HepG2 (cell line): ENCODE data around the gene EGR4. TPM values are rescaled to one million over a fixed set of nuclear protein-coding genes. Genes with fewer than 3 reads are reported as not detected.

Experiments
- CTCF ChIP-seq: sonication (generic); formaldehyde crosslinking; IDR thresholded peaks from 2 replicates; pipeline ENCODE4 v1.5.0; 2020; ENCODE audit warnings: mild to moderate bottlenecking, missing genetic modification reagents, moderate library complexity
- GABPB1 ChIP-seq: IDR thresholded peaks from 2 replicates; pipeline ENCODE4 v1.6.1; 2016; ENCODE audit warnings: mild to moderate bottlenecking, missing genetic modification reagents, moderate library complexity, missing compliant biosample characterization
- GATA4 ChIP-seq: sonication (generic); IDR thresholded peaks from 2 replicates; pipeline ENCODE4 v1.6.1; 2016; ENCODE audit warnings: antibody characterized with exemption, low read depth, borderline replicate concordance
- HIVEP1 ChIP-seq: sonication (generic); formaldehyde crosslinking; IDR thresholded peaks from 2 replicates; pipeline ENCODE4 v1.4.0; 2020; ENCODE audit warnings: mild to moderate bottlenecking, missing genetic modification reagents
- KMT2A ChIP-seq: sonication (generic); formaldehyde crosslinking; IDR thresholded peaks from 2 replicates; pipeline ENCODE4 v1.4.0; 2020; ENCODE audit warnings: missing genetic modification reagents
- PHF5A ChIP-seq: IDR thresholded peaks from one replicate; pipeline ENCODE4 v1.6.1; 2018; ENCODE audit warnings: low read depth, missing genetic modification reagents; ENCODE audit not compliant: unreplicated experiment
- POLR2AphosphoS2 ChIP-seq: IDR thresholded peaks from 2 replicates; pipeline ENCODE4 v1.6.1; 2011; ENCODE audit warnings: low read depth, low read length, improper control_type of control experiment
- SKI ChIP-seq: fragments of 450-650 bp; IDR thresholded peaks from one replicate; pipeline ENCODE4 v1.6.1; 2018; ENCODE audit warnings: mild to moderate bottlenecking; ENCODE audit not compliant: partially characterized antibody
- TBX2 ChIP-seq: sonication (generic); formaldehyde crosslinking; IDR thresholded peaks from 2 replicates; pipeline ENCODE4 v1.5.0; 2020; ENCODE audit warnings: missing genetic modification reagents, mild to moderate bottlenecking, borderline replicate concordance
- THRA ChIP-seq: sonication (generic); formaldehyde crosslinking; IDR thresholded peaks from 2 replicates; pipeline ENCODE4 v1.4.0; 2020; ENCODE audit warnings: missing genetic modification reagents, borderline replicate concordance
- U2AF2 ChIP-seq: fragments of 200-400 bp; formaldehyde crosslinking; IDR thresholded peaks from 2 replicates; pipeline ENCODE4 v1.6.1; 2017; ENCODE audit warnings: low read depth, mild to moderate bottlenecking, low read length
- YEATS4 ChIP-seq: sonication (generic); formaldehyde crosslinking; IDR thresholded peaks from 2 replicates; pipeline ENCODE4 v1.4.0; 2020; ENCODE audit warnings: missing genetic modification reagents, borderline replicate concordance
- ZBTB21 ChIP-seq: sonication (generic); formaldehyde crosslinking; IDR thresholded peaks from 2 replicates; pipeline ENCODE4 v1.4.0; 2020; ENCODE audit warnings: missing genetic modification reagents
- ZC3H13 ChIP-seq: sonication (generic); formaldehyde crosslinking; IDR thresholded peaks from 2 replicates; pipeline ENCODE4 v1.8.1; 2023; ENCODE audit warnings: mild to moderate bottlenecking, missing genetic modification reagents, moderate library complexity
- ZNF136 ChIP-seq: sonication (generic); formaldehyde crosslinking; IDR thresholded peaks from 2 replicates; pipeline ENCODE4 v1.8.1; 2022; ENCODE audit warnings: low read depth, mild to moderate bottlenecking, moderate library complexity, missing genetic modification reagents
- ZNF30 ChIP-seq: sonication (generic); formaldehyde crosslinking; IDR thresholded peaks from 2 replicates; pipeline ENCODE4 v1.5.0; 2020; ENCODE audit warnings: mild to moderate bottlenecking, missing genetic modification reagents
- ZNF740 ChIP-seq: sonication (generic); formaldehyde crosslinking; IDR thresholded peaks from 2 replicates; pipeline ENCODE4 v1.4.0; 2020; ENCODE audit warnings: missing genetic modification reagents
- ZSCAN21 ChIP-seq: sonication (generic); formaldehyde crosslinking; IDR thresholded peaks from 2 replicates; pipeline ENCODE4 v1.8.0; 2022; ENCODE audit warnings: mild to moderate bottlenecking, missing genetic modification reagents, moderate library complexity, borderline replicate concordance
- polyA plus RNA-seq, 8 experiments: library from polyadenylated mRNA; depleted of rRNA in 3 of 8; stranded (reverse) in 7 of 8; unstranded in 1 of 8; fragments of >200 nt; fragmentation: Illumina TruSeq in 4 of 8; extraction: Trizol in 4 of 8; gene quantifications; 2 replicates each; pipeline versions ENCODE4 v1.2.1 to v1.2.3, GENCODE V29; 2011 to 2016; ENCODE audit warnings: low read depth in 4 of 8, missing spikeins in 1 of 8, mixed read lengths in 1 of 8; ENCODE audit not compliant: insufficient read depth in 1 of 8
- total RNA-seq, 5 experiments: library from RNA; depleted of rRNA; stranded (reverse); fragments of >200 nt; fragmentation: Illumina TruSeq; extraction: Trizol; gene quantifications; 2 replicates each; pipeline ENCODE4 v1.2.3, GENCODE V29; 2016; ENCODE audit warnings: low read depth in 1 of 5
- TF ChIP-seq, protein P1 (sequence below): IDR thresholded peaks from 2 replicates; pipeline ENCODE4 v1.6.1; 2018; ENCODE audit warnings: missing genetic modification reagents
- TF ChIP-seq, protein P2 (sequence below): sonication (generic); formaldehyde crosslinking; IDR thresholded peaks from 2 replicates; pipeline ENCODE4 v1.8.0; 2022; ENCODE audit warnings: mild to moderate bottlenecking, missing genetic modification reagents

EGR4 gene
- total and polyA plus RNA-seq, 2 of the 13 experiments (the other 11 are each of a cell fraction or from before 2014, with no cell fraction given) = not detected

- TF ChIP-seq, protein P1, sequence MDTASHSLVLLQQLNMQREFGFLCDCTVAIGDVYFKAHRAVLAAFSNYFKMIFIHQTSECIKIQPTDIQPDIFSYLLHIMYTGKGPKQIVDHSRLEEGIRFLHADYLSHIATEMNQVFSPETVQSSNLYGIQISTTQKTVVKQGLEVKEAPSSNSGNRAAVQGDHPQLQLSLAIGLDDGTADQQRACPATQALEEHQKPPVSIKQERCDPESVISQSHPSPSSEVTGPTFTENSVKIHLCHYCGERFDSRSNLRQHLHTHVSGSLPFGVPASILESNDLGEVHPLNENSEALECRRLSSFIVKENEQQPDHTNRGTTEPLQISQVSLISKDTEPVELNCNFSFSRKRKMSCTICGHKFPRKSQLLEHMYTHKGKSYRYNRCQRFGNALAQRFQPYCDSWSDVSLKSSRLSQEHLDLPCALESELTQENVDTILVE (CRISPR knock-in tag) = peak; percentile 71; the same call in 1 of the 2 replicates
- TF ChIP-seq ZBTB21 (CRISPR knock-in tag) = peak; percentile 52; the same call in 1 of the 2 replicates
- TF ChIP-seq SKI = peak; percentile 46
- peak; percentile 88 for TF ChIP-seq PHF5A (CRISPR knock-in tag)
- no peak for TF ChIP-seq POLR2AphosphoS2
- TF ChIP-seq ZC3H13 = 0 out of 2 replicates have a peak, but pooled peaks have one; percentile 46
- TF ChIP-seq GATA4 = 0 out of 2 replicates have a peak, but pooled peaks have one; percentile 12
- TF ChIP-seq HIVEP1 (CRISPR knock-in tag) = 0 out of 2 replicates have a peak, but pooled peaks have one; percentile 50
- TF ChIP-seq, protein P2, sequence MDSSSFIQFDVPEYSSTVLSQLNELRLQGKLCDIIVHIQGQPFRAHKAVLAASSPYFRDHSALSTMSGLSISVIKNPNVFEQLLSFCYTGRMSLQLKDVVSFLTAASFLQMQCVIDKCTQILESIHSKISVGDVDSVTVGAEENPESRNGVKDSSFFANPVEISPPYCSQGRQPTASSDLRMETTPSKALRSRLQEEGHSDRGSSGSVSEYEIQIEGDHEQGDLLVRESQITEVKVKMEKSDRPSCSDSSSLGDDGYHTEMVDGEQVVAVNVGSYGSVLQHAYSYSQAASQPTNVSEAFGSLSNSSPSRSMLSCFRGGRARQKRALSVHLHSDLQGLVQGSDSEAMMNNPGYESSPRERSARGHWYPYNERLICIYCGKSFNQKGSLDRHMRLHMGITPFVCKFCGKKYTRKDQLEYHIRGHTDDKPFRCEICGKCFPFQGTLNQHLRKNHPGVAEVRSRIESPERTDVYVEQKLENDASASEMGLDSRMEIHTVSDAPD = peak; percentile 35; the same call in 1 of the 2 replicates
- peak; percentile 26; the same call in 1 of the 2 replicates for TF ChIP-seq KMT2A (CRISPR knock-in tag)
- peak; percentile 34; the same call in 1 of the 2 replicates for TF ChIP-seq ZNF136 (CRISPR knock-in tag)
- TF ChIP-seq CTCF (CRISPR knock-in tag) = 0 out of 2 replicates have a peak, but pooled peaks have one; percentile 10
- TF ChIP-seq THRA (CRISPR knock-in tag) = peak; percentile 78; the same call in 1 of the 2 replicates
- no peak for TF ChIP-seq ZSCAN21 (CRISPR knock-in tag)
- peak; percentile 33; the same call in 1 of the 2 replicates for TF ChIP-seq YEATS4 (CRISPR knock-in tag)
- TF ChIP-seq GABPB1 = 0 out of 2 replicates have a peak, but pooled peaks have one; percentile 13
- no peak for TF ChIP-seq ZNF30
- TF ChIP-seq ZNF740 (CRISPR knock-in tag) = no peak
- no peak for TF ChIP-seq U2AF2
- TF ChIP-seq TBX2 = peak; percentile 97
Observed at GRCh38 chr2:73262108-73262651, 31.2 kb downstream of the EGR4 start (continued).
